ENCODE results near the gene FAM171A1.

DNA sequence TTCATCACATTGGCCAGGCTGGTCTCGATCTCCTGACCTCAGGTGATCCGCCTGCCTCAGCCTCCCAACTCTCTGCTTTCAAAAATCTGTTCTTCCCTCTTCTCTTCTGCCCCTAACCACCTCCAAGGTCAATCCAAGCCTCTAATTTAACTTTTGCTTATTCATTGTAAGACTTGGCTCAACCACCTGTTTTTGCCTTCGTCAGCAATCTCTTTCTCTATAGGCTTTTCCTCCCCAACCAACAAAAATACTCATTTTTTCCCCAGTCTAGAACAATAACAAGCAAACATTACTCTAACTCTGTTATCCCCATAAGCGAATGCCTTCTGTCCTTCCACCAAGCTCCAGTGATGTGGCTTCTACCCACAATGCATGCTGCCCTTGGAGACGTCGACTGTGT lies 112.8 kb downstream of the FAM171A1 start:
- TF ChIP-seq, protein P1, sequence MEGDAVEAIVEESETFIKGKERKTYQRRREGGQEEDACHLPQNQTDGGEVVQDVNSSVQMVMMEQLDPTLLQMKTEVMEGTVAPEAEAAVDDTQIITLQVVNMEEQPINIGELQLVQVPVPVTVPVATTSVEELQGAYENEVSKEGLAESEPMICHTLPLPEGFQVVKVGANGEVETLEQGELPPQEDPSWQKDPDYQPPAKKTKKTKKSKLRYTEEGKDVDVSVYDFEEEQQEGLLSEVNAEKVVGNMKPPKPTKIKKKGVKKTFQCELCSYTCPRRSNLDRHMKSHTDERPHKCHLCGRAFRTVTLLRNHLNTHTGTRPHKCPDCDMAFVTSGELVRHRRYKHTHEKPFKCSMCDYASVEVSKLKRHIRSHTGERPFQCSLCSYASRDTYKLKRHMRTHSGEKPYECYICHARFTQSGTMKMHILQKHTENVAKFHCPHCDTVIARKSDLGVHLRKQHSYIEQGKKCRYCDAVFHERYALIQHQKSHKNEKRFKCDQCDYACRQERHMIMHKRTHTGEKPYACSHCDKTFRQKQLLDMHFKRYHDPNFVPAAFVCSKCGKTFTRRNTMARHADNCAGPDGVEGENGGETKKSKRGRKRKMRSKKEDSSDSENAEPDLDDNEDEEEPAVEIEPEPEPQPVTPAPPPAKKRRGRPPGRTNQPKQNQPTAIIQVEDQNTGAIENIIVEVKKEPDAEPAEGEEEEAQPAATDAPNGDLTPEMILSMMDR (IDR thresholded peaks at IDR 0.05): no peak
- no peak for TF ChIP-seq POLR2A (IDR thresholded peaks at IDR 0.05)

Measured in uterus (tissue), 2 donors.